SU-DHL-6 (cell line): ENCODE measurements around the gene EPB41L5.

Experiments used
- CTCF ChIP-seq: fragments of 200-600 bp; sonication (generic); IDR thresholded peaks from one replicate; pipeline ENCODE4 v1.5.1; 2017; ENCODE audit warnings: antibody characterized with exemption, mild to moderate bottlenecking, low read length, moderate library complexity; ENCODE audit not compliant: insufficient read depth, poor library complexity, severe bottlenecking
- EZH2phosphoT487 ChIP-seq: fragments of 200-600 bp; sonication (generic), shearing (Covaris generic); conservative IDR thresholded peaks from 2 replicates; pipeline ENCODE4 v1.6.1; 2018; ENCODE audit warnings: mild to moderate bottlenecking, antibody characterized with exemption, low read length, moderate library complexity, mixed read lengths

GRCh38 chr2:120064664-120065063 lies 51.8 kb downstream of the EPB41L5 start:
- TF ChIP-seq CTCF, result no peak
- TF ChIP-seq EZH2phosphoT487, result no peak
